Right atrium auricular region (tissue), 2 donors: ENCODE measurements around the gene PLEKHM3. TPM values are rescaled to one million over a fixed set of nuclear protein-coding genes. Genes with fewer than 3 reads are reported as not detected.

Source experiments
- DNase-seq: peaks from one replicate; pipeline ENCODE4 v3.0.0-alpha.2; 2019; ENCODE audit warnings: low spot score
- H3K27ac ChIP-seq, 2 donors: fragments of 200-600 bp; sonication (generic); 1 replicate in 1 of 2; 2 replicates in 1 of 2; pipeline ENCODE4 v1.5.1; 2016 to 2019
- H3K27me3 ChIP-seq, 2 donors: fragments of 200-600 bp; sonication (generic); one replicate each; pipeline versions ENCODE4 v1.5.1 to v1.6.0; 2017 to 2019
- H3K36me3 ChIP-seq: fragments of 200-600 bp; sonication (generic); one replicate; pipeline ENCODE4 v1.5.1; 2016
- H3K4me1 ChIP-seq, 2 donors: fragments of 200-600 bp; sonication (generic); one replicate each; pipeline versions ENCODE4 v1.5.1 to v1.6.0; 2017 to 2019
- H3K4me3 ChIP-seq, 2 donors: fragments of 200-600 bp; sonication (generic); 1 replicate in 1 of 2; 2 replicates in 1 of 2; pipeline ENCODE4 v1.5.1; 2017 to 2019; ENCODE audit warnings: mild to moderate bottlenecking in 1 of 2, moderate library complexity in 1 of 2
- H3K9me3 ChIP-seq, 2 donors: fragments of 200-600 bp; sonication (generic); one replicate each; pipeline ENCODE4 v1.5.1; 2019
- total RNA-seq, 2 donors: library from RNA; depleted of rRNA; stranded (reverse); fragments of >200 nt; gene quantifications; one replicate each; pipeline ENCODE4 v1.1.0, GENCODE V29; 2016
- TF ChIP-seq, protein P1 (sequence below), 2 donors: fragments of 200-600 bp; sonication (generic); IDR thresholded peaks; one replicate each; pipeline ENCODE4 v1.5.1; 2019; ENCODE audit warnings: antibody characterized with exemption in 2 of 2

The PLEKHM3 gene
- total RNA-seq, 2 donors from 2014 or later = 14.9 to 20.0 TPM

- H3K4me3 ChIP-seq = no peak overlapping the region
- no peak for DNase-seq
- TF ChIP-seq, protein P1, sequence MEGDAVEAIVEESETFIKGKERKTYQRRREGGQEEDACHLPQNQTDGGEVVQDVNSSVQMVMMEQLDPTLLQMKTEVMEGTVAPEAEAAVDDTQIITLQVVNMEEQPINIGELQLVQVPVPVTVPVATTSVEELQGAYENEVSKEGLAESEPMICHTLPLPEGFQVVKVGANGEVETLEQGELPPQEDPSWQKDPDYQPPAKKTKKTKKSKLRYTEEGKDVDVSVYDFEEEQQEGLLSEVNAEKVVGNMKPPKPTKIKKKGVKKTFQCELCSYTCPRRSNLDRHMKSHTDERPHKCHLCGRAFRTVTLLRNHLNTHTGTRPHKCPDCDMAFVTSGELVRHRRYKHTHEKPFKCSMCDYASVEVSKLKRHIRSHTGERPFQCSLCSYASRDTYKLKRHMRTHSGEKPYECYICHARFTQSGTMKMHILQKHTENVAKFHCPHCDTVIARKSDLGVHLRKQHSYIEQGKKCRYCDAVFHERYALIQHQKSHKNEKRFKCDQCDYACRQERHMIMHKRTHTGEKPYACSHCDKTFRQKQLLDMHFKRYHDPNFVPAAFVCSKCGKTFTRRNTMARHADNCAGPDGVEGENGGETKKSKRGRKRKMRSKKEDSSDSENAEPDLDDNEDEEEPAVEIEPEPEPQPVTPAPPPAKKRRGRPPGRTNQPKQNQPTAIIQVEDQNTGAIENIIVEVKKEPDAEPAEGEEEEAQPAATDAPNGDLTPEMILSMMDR (IDR thresholded peaks at IDR 0.05) = no peak
- no peak overlapping the region for H3K27ac ChIP-seq
- H3K27me3 ChIP-seq = no peaks in the 10 kb centered on the region
- peaks cover 0 to 9% of the 10 kb centered on the region in 2 donors for H3K4me1 ChIP-seq
- no peaks in the 10 kb centered on the region for H3K36me3 ChIP-seq
- no peaks in the 10 kb centered on the region for H3K9me3 ChIP-seq
Measured at GRCh38 chr2:207865210-207865609, 160.1 kb downstream of the PLEKHM3 start.

DNA sequence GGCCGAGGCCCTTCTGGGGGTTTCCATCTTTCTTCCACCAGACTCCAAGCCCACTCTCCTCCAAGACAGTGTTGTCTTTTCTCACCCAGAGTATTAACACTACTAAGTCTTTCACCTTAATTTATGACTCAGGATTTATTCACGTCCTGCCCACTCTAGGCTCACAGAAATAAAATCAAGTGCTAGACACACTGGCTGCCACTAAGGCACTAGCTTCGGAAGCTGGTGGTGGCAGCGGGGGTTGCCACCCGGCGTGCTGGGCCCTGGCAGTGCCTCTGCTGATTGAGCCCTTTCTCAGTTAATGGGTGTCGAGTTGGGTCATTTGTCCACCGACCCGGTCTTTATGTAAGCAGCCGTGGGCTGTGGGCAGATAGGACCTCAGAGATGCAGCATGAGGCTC is 162.0 kb downstream of the PLEKHM3 start:
- H3K4me3 ChIP-seq = no peak overlapping the region
- TF ChIP-seq, protein P1 (IDR thresholded peaks at IDR 0.05) = no peak
- DNase-seq = no peak
- H3K27ac ChIP-seq = no peak overlapping the region
- no peaks in the 10 kb centered on the region for H3K36me3 ChIP-seq
- no peaks in the 10 kb centered on the region for H3K9me3 ChIP-seq
- H3K27me3 ChIP-seq = no peaks in the 10 kb centered on the region
- H3K4me1 ChIP-seq = peaks cover 0 to 9% of the 10 kb centered on the region in 2 donors

- TF ChIP-seq, protein P1 (IDR thresholded peaks at IDR 0.05) = no peak
- no peak for DNase-seq
- H3K4me1 ChIP-seq = peaks cover 0 to 9% of the 10 kb centered on the region in 2 donors
- H3K9me3 ChIP-seq = no peaks in the 10 kb centered on the region
- H3K27ac ChIP-seq = no peak overlapping the region
- H3K36me3 ChIP-seq = no peaks in the 10 kb centered on the region
- no peaks in the 10 kb centered on the region for H3K27me3 ChIP-seq
- no peak overlapping the region for H3K4me3 ChIP-seq
Measured at GRCh38 chr2:207861789-207862188, 163.5 kb downstream of the PLEKHM3 start.

DNA sequence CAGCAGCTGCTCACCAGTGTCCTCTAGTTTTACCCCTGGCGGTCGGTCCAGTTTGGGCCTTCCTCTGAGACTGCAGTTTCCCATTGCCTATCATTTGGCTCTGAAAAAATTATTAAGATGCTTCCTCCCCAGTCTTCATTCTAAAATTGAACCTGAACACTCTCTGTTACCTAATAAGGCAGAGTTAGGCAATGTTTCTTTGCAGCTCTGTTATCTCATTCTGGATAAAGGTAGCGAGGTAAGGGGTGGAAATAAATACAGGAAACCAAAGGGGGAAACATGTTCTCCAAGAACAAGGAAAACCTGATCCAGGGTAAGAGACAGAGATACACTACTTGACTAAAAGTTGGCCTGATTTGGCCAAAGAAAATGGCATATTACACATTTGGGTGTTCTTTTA is 164.6 kb downstream of the PLEKHM3 start:
- no peaks in the 10 kb centered on the region for H3K9me3 ChIP-seq
- H3K36me3 ChIP-seq = no peaks in the 10 kb centered on the region
- H3K27me3 ChIP-seq = no peaks in the 10 kb centered on the region
- DNase-seq = no peak
- TF ChIP-seq, protein P1 (IDR thresholded peaks at IDR 0.05) = no peak
- no peak overlapping the region for H3K4me3 ChIP-seq
- H3K4me1 ChIP-seq = peaks cover 0 to 9% of the 10 kb centered on the region in 2 donors
- no peak overlapping the region for H3K27ac ChIP-seq

DNA sequence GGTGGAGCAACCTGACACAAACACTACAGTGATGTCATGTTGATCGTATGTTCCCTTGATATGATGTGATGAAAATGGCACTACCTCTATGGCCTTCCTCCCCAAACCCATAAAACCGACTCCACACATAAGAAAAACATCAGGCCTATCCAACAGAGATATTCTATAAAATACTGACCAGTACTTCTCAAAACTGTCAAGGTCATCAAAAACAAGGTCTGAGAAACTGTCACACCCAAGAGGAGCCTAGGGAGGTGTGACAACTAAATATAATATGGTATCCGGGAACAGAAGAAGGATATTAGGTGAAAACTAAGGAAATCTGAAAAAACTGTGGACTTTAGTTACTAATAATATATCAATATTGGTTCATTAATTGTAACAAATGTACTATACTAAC is 169.7 kb downstream of the PLEKHM3 start:
- Histone ChIP-seq H3K4me1 (peaks cover 0 to 2% of the 10 kb centered on the region in 2 donors), H3K36me3 (no peaks in the 10 kb centered on the region), H3K4me3 (no peak overlapping the region), H3K27ac (no peak overlapping the region), H3K9me3 (no peaks in the 10 kb centered on the region), H3K27me3 (no peaks in the 10 kb centered on the region)
- TF ChIP-seq, protein P1 (IDR thresholded peaks at IDR 0.05) = no peak
- DNase-seq = no peak
